Superior temporal gyrus (tissue), 1 donor: Measurements from ENCODE around the gene POLG2.
A peak's percentile ranks its signal among the peaks of the same experiment; 100 is the strongest.

Experiments
- DNase-seq: peaks from one replicate; pipeline ENCODE4 v3.0.0-alpha.2; 2016; ENCODE audit errors: extremely low spot score

POLG2 gene

DNA sequence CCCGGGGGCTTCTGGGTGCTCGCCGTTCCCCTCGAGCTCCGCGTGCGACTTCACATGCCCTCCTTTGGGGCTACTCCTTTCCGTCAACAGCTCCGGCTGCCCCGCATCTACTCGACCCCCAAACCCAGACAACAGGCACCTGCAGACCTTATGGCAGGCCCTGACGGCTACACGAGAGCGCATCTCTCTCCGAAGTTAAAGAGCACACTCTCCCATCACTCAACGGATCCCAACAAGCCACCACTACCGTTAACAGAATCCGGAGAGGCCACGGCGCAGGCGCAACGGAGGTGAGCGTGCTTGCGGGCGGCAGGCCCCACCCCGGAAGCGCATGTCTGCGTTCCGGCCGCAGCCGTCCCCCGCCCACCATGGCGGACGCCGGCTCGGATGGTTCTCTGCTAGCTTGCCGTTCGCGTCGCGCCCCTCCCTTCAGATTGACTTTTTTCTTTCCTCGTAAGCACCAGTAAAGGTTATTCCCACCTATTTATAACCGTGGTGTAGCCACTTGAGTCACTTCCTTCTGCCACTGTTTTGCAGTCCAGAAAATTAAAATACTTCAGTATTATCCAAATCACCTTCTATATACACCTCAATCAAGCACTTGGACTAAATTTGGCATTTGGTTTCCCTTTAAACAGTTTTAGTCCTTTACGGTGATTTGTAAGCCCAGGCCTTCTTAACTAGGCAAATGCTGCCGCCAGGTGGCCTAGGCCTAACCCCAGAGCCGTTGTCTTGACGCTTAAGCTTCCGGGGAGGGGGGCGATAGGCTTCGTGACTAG lies at the start of gene POLG2:
POLG2 (minus strand) TSS at position 269 of the 779 bp plus-strand sequence; CDS start at position 183, 86 bp downstream.
- DNase-seq, result peak; percentile 94

DNA sequence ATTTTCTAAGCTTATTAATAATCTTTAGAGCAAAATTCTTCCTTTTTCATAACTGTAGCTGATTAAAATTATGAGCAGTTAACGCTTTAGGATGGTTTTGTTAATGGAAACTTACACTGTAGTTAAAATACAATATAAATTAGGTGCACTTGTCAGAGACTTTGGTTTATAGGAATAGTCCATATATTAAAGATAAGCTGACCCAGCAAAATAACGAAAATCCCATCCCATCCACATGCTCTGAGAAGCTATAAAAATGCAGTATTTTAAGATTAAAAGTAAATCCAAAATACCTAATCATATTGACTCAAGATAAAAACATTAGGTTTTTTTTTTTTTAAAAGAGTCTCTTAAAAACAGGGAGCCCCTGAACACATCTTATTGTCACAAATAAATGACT lies 47.9 kb upstream of the POLG2 start:
- DNase-seq, result no peak

- peak; percentile 5 for DNase-seq
These were observed 43.4 kb upstream of the POLG2 start for GRCh38 chr17:64540118-64540776.

- DNase-seq, result no peak
These were observed 41.8 kb upstream of the POLG2 start for GRCh38 chr17:64538508-64539130.

DNA sequence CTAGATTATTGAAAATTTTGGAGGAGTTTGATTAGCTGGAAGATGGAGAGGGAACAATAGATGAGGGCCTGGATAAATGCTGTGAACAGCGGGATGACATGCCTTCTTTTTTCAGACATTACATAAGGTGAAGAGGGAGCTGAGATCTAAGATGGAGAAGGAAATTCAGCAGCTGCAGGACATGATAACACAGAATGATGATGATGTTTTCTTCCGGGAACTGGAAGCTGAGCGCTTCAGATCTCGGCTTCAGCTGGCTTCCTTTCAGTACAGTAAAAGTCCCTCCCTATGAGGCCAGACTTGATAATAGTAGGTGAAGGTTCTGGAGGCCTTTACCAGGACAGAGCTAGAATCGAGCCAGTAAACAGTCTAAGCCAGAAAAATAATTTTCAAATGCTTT lies 40.6 kb upstream of the POLG2 start:
- no peak for DNase-seq

GRCh38 chr17:64536913-64537312 lies 40.1 kb upstream of the POLG2 start:
- no peak for DNase-seq

- DNase-seq, result no peak
These were observed 38.5 kb upstream of the POLG2 start for GRCh38 chr17:64535357-64535756.

- no peak for DNase-seq
These were observed 37.3 kb upstream of the POLG2 start for GRCh38 chr17:64534187-64534586.

GRCh38 chr17:64533784-64534183 lies 36.9 kb upstream of the POLG2 start:
- no peak for DNase-seq

- DNase-seq, result no peak
These were observed 35.6 kb upstream of the POLG2 start for GRCh38 chr17:64532409-64532808.

DNA sequence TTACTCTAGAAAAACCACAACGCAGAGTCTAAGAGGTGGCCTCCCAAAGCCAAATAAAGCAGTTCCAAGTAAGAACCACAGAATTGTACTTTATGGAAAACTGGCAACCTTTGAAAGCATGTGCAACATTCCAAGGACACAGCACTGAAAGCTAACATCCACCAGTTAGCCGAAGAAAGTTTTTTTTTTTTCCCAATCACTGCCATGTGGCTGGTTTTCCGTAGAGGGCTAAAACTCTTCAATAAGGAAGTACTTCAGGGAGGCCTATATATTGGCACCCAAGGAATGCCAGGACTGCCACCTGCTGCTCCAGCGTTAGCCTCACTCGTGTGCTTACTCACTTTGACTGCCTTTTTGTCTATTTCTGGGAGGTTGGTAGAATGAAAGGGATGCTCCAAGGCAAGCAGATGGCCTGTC lies 35.1 kb upstream of the POLG2 start:
- no peak for DNase-seq

DNA sequence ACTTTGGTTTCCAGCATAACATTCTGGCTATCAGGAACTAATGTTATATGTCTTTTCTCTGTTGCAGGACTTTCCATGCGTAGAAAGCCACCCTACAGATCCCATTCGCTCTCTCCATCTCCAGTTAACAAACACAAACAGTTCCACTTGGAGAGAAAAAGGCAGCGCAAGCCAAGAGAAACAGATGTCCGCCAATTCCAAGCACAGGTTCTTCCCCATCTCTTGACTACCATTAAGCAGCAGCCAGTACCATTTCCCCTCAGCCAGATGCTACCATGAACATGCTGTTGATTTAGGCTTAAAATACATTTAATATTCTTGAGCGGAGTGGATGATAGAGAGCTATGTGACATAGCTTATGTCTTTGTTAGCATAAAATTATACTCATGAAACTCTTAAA lies 32.4 kb upstream of the POLG2 start:
- no peak for DNase-seq

DNA sequence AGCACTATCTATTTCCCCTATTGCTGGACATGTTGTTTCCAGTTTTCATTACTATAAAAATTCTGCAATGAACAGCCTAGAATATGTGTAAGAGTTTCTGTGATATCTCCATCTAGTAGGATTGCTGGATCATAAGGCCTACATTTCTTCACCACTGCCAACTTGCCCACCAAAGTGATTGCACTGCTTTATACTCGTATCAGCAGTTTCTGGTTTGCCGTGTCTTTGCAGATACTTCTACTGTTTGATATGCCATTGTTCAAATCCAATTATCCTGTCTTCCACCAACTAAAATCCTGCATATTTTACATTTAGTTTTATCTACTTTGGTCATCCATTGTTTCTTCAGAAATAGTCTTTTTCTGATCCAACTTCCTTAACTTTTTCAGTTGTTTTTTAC lies 31.1 kb upstream of the POLG2 start:
- DNase-seq, result no peak

GRCh38 chr17:64520359-64520758 lies 23.5 kb upstream of the POLG2 start:
- DNase-seq, result no peak

GRCh38 chr17:64519601-64520000 lies 22.7 kb upstream of the POLG2 start:
- DNase-seq, result no peak

- no peak for DNase-seq
These were observed 19.0 kb upstream of the POLG2 start for GRCh38 chr17:64515829-64516228.

GRCh38 chr17:64515419-64515818 lies 18.6 kb upstream of the POLG2 start:
- DNase-seq, result no peak

- DNase-seq, result no peak
These were observed 12.3 kb upstream of the POLG2 start for GRCh38 chr17:64509179-64509578.

GRCh38 chr17:64508683-64509082 lies 11.8 kb upstream of the POLG2 start:
- DNase-seq, result no peak

DNA sequence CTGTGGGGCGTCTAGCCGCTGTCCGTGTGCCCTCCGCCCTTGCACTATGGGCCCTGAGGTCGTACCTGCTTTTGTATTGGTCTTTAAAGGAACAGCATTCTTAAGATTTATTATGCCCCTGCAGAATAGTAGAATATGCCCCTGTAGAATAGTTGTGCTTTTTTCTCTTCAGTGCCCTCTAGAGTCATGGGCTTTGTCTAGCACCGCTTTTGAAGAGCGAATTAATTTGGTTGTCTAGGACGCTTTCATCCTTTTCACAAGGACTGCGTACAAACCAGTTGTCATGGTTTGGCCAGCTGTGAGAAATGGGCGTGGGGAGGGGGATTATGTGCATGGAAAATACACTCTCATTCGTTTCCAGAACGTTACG lies 10.5 kb upstream of the POLG2 start:
- peak; percentile 79 for DNase-seq

GRCh38 chr17:64506576-64507412 lies 9.9 kb upstream of the POLG2 start, which contains the start of gene CEP95:
Gene CEP95 (plus strand): TSS chr17:64506977. CDS start chr17:64507098, 121 bp downstream.
- peak; percentile 95 for DNase-seq

DNA sequence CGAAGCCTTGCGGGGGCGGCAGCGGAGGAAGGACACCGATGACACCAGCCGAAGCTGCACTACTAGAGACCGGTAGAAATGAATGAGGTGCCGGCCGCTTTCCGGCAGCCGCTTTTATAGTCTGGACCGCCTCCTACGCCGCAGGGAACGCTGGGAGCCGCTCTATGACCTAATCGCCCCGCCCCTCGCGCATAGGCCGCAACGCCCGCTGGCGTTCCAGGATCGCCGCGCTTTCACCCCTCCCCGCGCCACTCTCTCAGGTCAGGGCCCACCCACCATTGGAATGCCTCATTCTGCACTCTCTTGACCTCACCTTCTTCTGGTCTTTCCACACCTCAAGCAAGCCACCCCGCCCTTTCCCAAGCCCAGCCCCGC lies 9.3 kb upstream of the POLG2 start, which contains the start of gene DDX5:
DDX5 (minus strand) TSS at position 89 of the 375 bp plus-strand sequence. CDS start 170 bp downstream, outside the sequence.
- DNase-seq, result peak; percentile 97
